ENCODE results near the gene LYSMD2. TPM values are rescaled to one million over a fixed set of nuclear protein-coding genes. Genes with fewer than 3 reads are reported as not detected.

Gene LYSMD2
- total RNA-seq, 1 experiment from 2014 or later, result 5.4 TPM

DNA sequence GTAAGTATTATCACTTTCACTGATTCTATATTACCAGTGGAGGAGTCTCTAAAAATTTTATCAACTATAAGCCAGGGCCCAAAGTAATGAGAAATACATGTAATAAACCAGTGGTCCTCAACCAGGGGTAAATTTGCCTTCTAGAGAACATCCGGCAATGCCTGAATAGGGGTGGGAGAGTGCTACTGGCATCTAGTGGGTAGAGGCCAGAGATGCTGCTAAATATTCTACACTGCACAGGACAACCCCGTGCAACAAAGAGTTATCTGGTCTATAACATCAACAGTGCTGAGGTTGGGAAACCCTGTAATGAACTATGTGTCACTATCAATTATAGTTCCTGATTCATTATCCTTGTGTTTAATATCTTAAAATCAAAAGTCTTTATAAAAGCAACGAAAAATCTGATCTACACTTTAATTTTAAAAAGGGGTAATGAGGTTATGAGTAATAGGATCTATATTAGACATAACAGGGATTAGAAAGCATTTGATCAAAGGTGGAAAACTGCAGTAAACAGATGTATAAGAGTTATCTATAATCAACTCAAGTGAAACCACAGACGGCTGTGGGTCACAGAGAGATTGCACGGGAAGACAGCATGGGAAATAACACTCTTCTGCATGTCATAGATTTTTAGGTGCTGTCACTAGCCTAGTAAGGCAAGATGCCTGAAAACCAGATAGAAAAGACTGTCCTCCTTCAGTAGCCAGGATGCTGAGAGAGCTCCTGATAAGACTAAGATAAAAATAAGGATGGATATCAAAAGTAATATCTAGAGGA is 2.0 kb downstream of the LYSMD2 start:
- Histone ChIP-seq H3K27me3 (ENCODE audit: low read length) (no peaks in the 10 kb centered on the region), H3K4me1 (ENCODE audit: low read length) (peaks cover 56% of the 10 kb centered on the region), H3K27ac (ENCODE audit: low read length) (no peak overlapping the region), H2AFZ (ENCODE audit: low read length) (no peak overlapping the region), H3K36me3 (ENCODE audit: insufficient read depth, low read length) (no peaks in the 10 kb centered on the region), H4K20me1 (ENCODE audit: insufficient read depth, low read depth, low read length) (0 out of 2 replicates have a peak, but pooled peaks cover 5% of the 10 kb centered on the region), H3K4me2 (ENCODE audit: low read depth, low read length, poor library complexity, severe bottlenecking) (peak overlapping the region; percentile 66), H3K9me2 (replicated peaks; ENCODE audit: insufficient read depth, low read length) (no peaks in the 10 kb centered on the region), H3K79me2 (ENCODE audit: low read length) (no peaks in the 10 kb centered on the region), H3K9me3 (ENCODE audit: low read length) (no peaks in the 10 kb centered on the region), H3K9ac (ENCODE audit: low read length) (no peak overlapping the region), H3K4me3 (ENCODE audit: low read length) (no peak overlapping the region)
- peak; percentile 61 for DNase-seq

DNA sequence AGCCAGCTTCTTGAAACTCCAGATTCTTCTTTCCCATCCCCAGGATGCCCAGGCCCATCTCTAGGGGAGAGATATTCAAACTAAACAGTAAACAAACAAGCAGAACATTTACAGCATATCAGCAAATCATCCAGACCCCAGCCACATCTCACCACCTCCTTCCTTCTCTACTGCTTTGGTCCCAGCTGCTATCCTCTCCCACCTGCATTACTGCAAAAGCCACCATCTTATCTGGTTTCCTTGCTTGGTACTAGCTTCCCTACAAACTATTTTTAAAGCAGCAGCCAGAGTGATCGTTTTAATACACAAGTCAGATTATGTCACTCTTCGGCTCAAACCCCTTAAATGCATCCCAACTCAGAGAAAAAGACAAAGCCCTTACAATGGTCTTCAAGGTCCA is 4.8 kb downstream of the LYSMD2 start:
- no peaks in the 10 kb centered on the region for H3K79me2 ChIP-seq (ENCODE audit: low read length)
- no peak overlapping the region for H3K27ac ChIP-seq (ENCODE audit: low read length)
- DNase-seq, result no peak
- peaks cover 11% of the 10 kb centered on the region; the same call in 1 of the 2 replicates for H4K20me1 ChIP-seq (ENCODE audit: insufficient read depth, low read depth, low read length)
- no peak overlapping the region for H3K4me3 ChIP-seq (ENCODE audit: low read length)
- no peak overlapping the region for H2AFZ ChIP-seq (ENCODE audit: low read length)
- H3K9ac ChIP-seq (ENCODE audit: low read length), result no peak overlapping the region
- peaks cover 51% of the 10 kb centered on the region for H3K4me1 ChIP-seq (ENCODE audit: low read length)
- no peaks in the 10 kb centered on the region for H3K36me3 ChIP-seq (ENCODE audit: insufficient read depth, low read length)
- no peaks in the 10 kb centered on the region for H3K27me3 ChIP-seq (ENCODE audit: low read length)
- no peaks in the 10 kb centered on the region for H3K9me3 ChIP-seq (ENCODE audit: low read length)
- H3K4me2 ChIP-seq (ENCODE audit: low read depth, low read length, poor library complexity, severe bottlenecking), result no peak overlapping the region
- no peaks in the 10 kb centered on the region for H3K9me2 ChIP-seq (replicated peaks; ENCODE audit: insufficient read depth, low read length)

DNA sequence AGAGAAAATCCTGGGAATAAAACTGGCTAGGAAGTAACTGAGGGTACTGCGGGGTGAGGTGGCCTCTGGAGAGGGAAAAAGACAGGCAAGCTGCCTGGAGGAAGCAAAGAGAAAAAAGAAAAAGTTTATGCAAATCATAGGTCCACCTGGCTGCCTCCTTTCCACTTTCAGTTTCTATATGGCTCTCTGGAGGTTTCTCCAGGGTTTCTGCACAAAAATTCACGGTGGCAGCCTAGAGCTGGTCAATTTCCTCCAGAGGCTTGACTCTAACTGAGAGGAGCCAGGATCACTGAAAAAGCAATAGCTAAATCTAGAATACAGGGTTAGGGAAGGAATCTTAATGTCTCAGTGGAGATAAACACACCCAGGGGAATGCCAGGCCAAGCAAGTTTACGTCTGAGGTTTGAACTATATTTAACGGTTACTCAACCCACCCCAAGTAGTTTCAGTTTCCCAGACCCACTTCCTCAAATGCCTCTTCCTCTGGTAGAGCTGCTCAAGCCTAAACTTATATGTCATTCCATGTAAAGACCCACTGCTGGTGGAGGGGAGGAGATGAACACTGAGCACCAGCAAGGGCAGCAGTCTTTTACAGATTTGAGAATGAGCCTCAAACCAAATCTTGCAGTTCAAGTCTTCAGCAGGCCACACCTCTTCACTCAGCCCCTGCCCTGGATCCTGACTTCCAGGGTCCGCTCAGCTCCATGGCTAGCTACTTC is 5.7 kb downstream of the LYSMD2 start:
- peak overlapping the region; percentile 58 for H3K4me3 ChIP-seq (ENCODE audit: low read length)
- no peaks in the 10 kb centered on the region for H3K9me2 ChIP-seq (replicated peaks; ENCODE audit: insufficient read depth, low read length)
- DNase-seq, result peak; percentile 83
- H3K4me2 ChIP-seq (ENCODE audit: low read depth, low read length, poor library complexity, severe bottlenecking), result peak overlapping the region; percentile 88
- H4K20me1 ChIP-seq (ENCODE audit: insufficient read depth, low read depth, low read length), result peaks cover 19% of the 10 kb centered on the region
- peak overlapping the region; percentile 32; the same call in 1 of the 2 replicates for H3K27ac ChIP-seq (ENCODE audit: low read length)
- peak overlapping the region; percentile 12; the same call in 1 of the 2 replicates for H3K9ac ChIP-seq (ENCODE audit: low read length)
- peaks cover 58% of the 10 kb centered on the region for H3K4me1 ChIP-seq (ENCODE audit: low read length)
- no peaks in the 10 kb centered on the region for H3K36me3 ChIP-seq (ENCODE audit: insufficient read depth, low read length)
- no peak overlapping the region for H2AFZ ChIP-seq (ENCODE audit: low read length)
- no peaks in the 10 kb centered on the region for H3K9me3 ChIP-seq (ENCODE audit: low read length)
- no peaks in the 10 kb centered on the region for H3K79me2 ChIP-seq (ENCODE audit: low read length)
- no peaks in the 10 kb centered on the region for H3K27me3 ChIP-seq (ENCODE audit: low read length)

DNA sequence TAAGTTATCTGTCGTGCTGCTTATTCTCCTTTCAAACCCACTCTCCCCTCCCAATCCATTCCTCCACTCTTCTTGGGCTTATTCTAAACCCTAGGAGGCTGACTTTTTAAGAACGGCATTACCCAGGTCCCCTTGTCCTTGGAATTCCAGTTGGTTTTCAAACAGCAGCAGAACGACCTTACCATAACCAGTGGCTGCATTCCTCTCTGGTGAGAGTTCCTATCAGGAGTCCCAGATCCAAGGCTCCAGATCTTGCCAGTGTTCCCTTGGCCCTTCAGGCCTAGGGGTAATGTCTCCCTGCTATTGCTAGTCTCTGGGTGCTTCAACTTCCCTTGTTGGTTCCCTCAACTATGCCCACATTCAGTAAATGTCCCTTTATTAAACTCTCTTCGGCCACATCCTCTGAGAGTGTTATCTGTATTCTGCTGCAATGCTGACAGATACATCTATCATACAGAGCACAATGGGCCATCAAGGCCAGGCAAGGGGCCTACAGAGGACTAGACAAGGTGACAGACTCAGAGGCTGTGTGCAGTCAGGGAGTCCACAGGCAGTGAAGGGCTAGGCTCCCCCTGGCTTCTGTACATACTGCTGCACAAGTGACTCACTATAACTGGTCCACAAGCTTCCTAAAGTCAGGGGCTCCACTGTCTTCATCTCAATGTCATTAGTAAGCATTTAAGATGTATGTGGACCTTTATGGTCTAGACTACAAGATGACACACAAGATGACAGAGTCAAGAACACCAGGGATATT is 10.1 kb downstream of the LYSMD2 start:
- Histone ChIP-seq H3K4me3 (ENCODE audit: low read length) (no peak overlapping the region), H3K9me2 (replicated peaks; ENCODE audit: insufficient read depth, low read length) (no peaks in the 10 kb centered on the region), H3K4me1 (ENCODE audit: low read length) (peaks cover 40% of the 10 kb centered on the region), H3K9me3 (ENCODE audit: low read length) (no peaks in the 10 kb centered on the region), H3K79me2 (ENCODE audit: low read length) (no peaks in the 10 kb centered on the region), H3K27ac (ENCODE audit: low read length) (no peak overlapping the region), H2AFZ (ENCODE audit: low read length) (no peak overlapping the region), H3K9ac (ENCODE audit: low read length) (no peak overlapping the region), H3K27me3 (ENCODE audit: low read length) (no peaks in the 10 kb centered on the region), H3K36me3 (ENCODE audit: insufficient read depth, low read length) (no peaks in the 10 kb centered on the region), H3K4me2 (ENCODE audit: low read depth, low read length, poor library complexity, severe bottlenecking) (no peak overlapping the region), H4K20me1 (ENCODE audit: insufficient read depth, low read depth, low read length) (peaks cover 18% of the 10 kb centered on the region)
- peak; percentile 67 for DNase-seq

DNA sequence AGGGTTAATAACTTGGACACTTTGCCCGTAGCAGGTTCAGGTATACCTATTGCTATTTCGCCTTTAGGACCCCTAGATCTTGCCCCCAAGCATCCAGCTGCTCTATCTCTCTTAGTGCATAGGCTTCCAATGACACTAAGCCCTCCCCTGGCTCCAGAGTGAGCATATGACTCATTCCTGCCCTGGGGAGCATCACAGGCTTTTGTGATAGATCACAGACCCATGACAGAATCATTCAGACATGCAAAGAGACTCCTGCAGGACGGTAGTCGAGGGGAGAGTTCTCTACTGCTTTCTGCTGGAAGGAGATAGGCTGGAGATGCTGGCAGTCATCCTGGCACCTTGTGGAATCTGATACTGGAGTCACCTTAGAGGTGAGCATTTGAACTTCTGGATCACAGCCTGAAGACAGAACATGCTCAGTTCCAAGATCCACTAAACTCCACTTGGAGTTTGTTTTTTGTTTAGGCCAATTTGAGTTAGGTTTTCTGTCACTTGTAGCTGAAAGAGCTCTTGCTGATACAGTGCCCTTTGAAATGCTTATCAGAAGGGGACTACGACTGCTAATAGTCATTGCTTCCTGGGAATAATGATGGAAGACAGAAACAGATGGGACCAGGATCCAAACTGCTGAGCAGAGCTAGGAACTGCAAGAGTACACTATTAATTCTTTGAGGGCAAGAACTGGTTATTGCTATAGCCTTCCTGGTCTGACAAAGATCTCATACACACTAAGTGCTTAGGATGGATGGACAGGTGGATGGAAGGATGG is 11.0 kb downstream of the LYSMD2 start:
- H3K9me3 ChIP-seq (ENCODE audit: low read length), result no peaks in the 10 kb centered on the region

DNA sequence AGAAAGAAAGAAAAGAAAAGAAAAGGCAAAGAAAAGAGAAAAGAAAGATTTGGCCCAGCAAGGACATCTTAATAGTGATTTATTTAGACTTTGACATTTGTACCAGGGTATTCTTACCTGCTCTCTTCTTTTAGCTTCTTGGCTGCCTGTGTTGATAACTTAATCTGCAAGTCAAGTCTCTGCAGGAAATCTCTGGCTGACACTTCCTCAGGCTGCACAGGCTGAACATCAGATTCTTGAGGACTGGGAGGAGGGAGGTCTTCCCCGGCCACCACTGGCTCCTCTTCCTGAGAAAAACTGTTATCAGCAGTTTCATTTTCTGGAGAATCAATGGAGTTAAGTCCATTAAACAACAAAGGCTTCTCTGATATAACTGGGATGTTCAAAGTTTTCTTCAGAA is 12.8 kb downstream of the LYSMD2 start:
- Histone ChIP-seq H3K4me2 (ENCODE audit: low read depth, low read length, poor library complexity, severe bottlenecking) (no peak overlapping the region), H4K20me1 (ENCODE audit: insufficient read depth, low read depth, low read length) (peaks cover 13% of the 10 kb centered on the region)

More for the DNA sequence above, 11.0 kb downstream of the LYSMD2 start:
- no peak overlapping the region for H3K27ac ChIP-seq (ENCODE audit: low read length)
- H3K4me2 ChIP-seq (ENCODE audit: low read depth, low read length, poor library complexity, severe bottlenecking), result peak overlapping the region; percentile 33
- no peaks in the 10 kb centered on the region for H3K36me3 ChIP-seq (ENCODE audit: insufficient read depth, low read length)
- no peaks in the 10 kb centered on the region for H3K9me2 ChIP-seq (replicated peaks; ENCODE audit: insufficient read depth, low read length)
- H3K9ac ChIP-seq (ENCODE audit: low read length), result no peak overlapping the region
- H3K4me1 ChIP-seq (ENCODE audit: low read length), result peaks cover 32% of the 10 kb centered on the region
- no peak overlapping the region for H3K4me3 ChIP-seq (ENCODE audit: low read length)
- DNase-seq, result peak; percentile 74
- no peaks in the 10 kb centered on the region for H3K27me3 ChIP-seq (ENCODE audit: low read length)
- peaks cover 18% of the 10 kb centered on the region for H4K20me1 ChIP-seq (ENCODE audit: insufficient read depth, low read depth, low read length)
- H2AFZ ChIP-seq (ENCODE audit: low read length), result no peak overlapping the region
- H3K79me2 ChIP-seq (ENCODE audit: low read length), result no peaks in the 10 kb centered on the region

DNA sequence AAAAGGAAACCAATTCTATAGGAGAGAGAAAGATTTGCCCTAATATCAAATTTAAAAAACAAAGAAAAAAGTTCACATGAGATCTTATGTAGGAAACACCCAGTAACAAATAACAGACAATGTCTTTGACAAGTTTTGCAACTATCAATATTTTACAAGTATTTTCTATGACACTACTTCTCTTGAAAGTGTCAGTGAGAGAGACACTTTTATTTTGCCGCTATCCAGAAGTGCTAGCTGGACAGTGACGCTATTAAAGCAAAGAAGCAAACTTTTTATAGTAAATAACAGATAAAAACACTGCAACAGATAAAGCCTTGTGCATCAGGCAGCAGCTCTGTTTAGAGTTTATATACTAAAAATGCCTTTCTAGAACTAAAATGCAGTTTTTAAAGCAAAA is 13.3 kb downstream of the LYSMD2 start:
- DNase-seq, result no peak
- no peak overlapping the region for H3K4me2 ChIP-seq (ENCODE audit: low read depth, low read length, poor library complexity, severe bottlenecking)
- peaks cover 21% of the 10 kb centered on the region for H3K4me1 ChIP-seq (ENCODE audit: low read length)
- H3K4me3 ChIP-seq (ENCODE audit: low read length), result no peak overlapping the region
- no peaks in the 10 kb centered on the region for H3K27me3 ChIP-seq (ENCODE audit: low read length)
- peaks cover 12% of the 10 kb centered on the region for H4K20me1 ChIP-seq (ENCODE audit: insufficient read depth, low read depth, low read length)
- no peaks in the 10 kb centered on the region for H3K9me2 ChIP-seq (replicated peaks; ENCODE audit: insufficient read depth, low read length)
- H3K9me3 ChIP-seq (ENCODE audit: low read length), result no peaks in the 10 kb centered on the region
- H3K36me3 ChIP-seq (ENCODE audit: insufficient read depth, low read length), result no peaks in the 10 kb centered on the region
- no peak overlapping the region for H3K9ac ChIP-seq (ENCODE audit: low read length)
- no peak overlapping the region for H2AFZ ChIP-seq (ENCODE audit: low read length)
- no peak overlapping the region for H3K27ac ChIP-seq (ENCODE audit: low read length)
- no peaks in the 10 kb centered on the region for H3K79me2 ChIP-seq (ENCODE audit: low read length)

More for the DNA sequence above, 12.8 kb downstream of the LYSMD2 start:
- H3K9me2 ChIP-seq (replicated peaks; ENCODE audit: insufficient read depth, low read length), result no peaks in the 10 kb centered on the region
- H3K36me3 ChIP-seq (ENCODE audit: insufficient read depth, low read length), result no peaks in the 10 kb centered on the region
- no peak overlapping the region for H3K27ac ChIP-seq (ENCODE audit: low read length)
- no peak overlapping the region for H3K4me3 ChIP-seq (ENCODE audit: low read length)
- DNase-seq, result no peak
- H3K79me2 ChIP-seq (ENCODE audit: low read length), result no peaks in the 10 kb centered on the region
- H3K27me3 ChIP-seq (ENCODE audit: low read length), result no peaks in the 10 kb centered on the region
- H3K9me3 ChIP-seq (ENCODE audit: low read length), result no peaks in the 10 kb centered on the region
- no peak overlapping the region for H2AFZ ChIP-seq (ENCODE audit: low read length)
- no peak overlapping the region for H3K9ac ChIP-seq (ENCODE audit: low read length)
- peaks cover 21% of the 10 kb centered on the region for H3K4me1 ChIP-seq (ENCODE audit: low read length)

Data from Karpas-422 (cell line).